Caco-2 (cell line): ENCODE results near the gene ZMYM4. TPM values are rescaled to one million over a fixed set of nuclear protein-coding genes. Genes with fewer than 3 reads are reported as not detected.
A peak's percentile ranks its signal among the peaks of the same experiment; 100 is the strongest.

ENCODE experiments used
- BruUV-seq: library from RNA; stranded (reverse); fragments of 400-500 nt; replicated peaks from 2 replicates; lab custom pipeline; 2021; lab: Mats Ljungman, UMichigan
- CTCF ChIA-PET: fragments of 300-600 bp; sonication (Branson Sonifier 250); formaldehyde crosslinking; loops from one replicate; lab custom pipeline; 2022; ENCODE audit warnings: antibody characterized with exemption; lab: Charles Lee
- POLR2A ChIA-PET: fragments of 300-600 bp; sonication (Branson Sonifier 250); formaldehyde crosslinking; loops from one replicate; lab custom pipeline; 2022; ENCODE audit warnings: antibody characterized with exemption; lab: Charles Lee
- DNase-seq, 2 experiments: peaks; one replicate each; pipeline versions ENCODE4 v3.0.0 to v3.0.0-alpha.2; 2020 to 2022
- H3K27me3 ChIP-seq: replicated peaks from 2 replicates; pipeline ENCODE4 v1.6.0; 2011; ENCODE audit warnings: low read length; ENCODE audit not compliant: control insufficient read depth, insufficient read depth
- H3K36me3 ChIP-seq: 2 replicates; pipeline ENCODE4 v1.5.1; 2011; ENCODE audit warnings: low read length; ENCODE audit not compliant: control insufficient read depth, insufficient read depth
- H3K4me1 ChIP-seq: fragments of 250-450 bp; sonication (Bioruptor Pico); 2 replicates; pipeline ENCODE4 v1.5.1; 2020; ENCODE audit warnings: mild to moderate bottlenecking
- H3K4me3 ChIP-seq: 2 replicates; pipeline ENCODE4 v1.5.1; 2011; ENCODE audit warnings: low read depth, mild to moderate bottlenecking, control low read depth, low read length
- H3K9me3 ChIP-seq: fragments of 250-450 bp; sonication (Bioruptor Pico); 2 replicates; pipeline ENCODE4 v1.5.1; 2020; ENCODE audit warnings: mild to moderate bottlenecking, moderate library complexity
- H3K27ac Mint-ChIP-seq: one replicate; pipeline ENCODE4 v1.8.0; 2022; ENCODE audit warnings: mixed read lengths; ENCODE audit not compliant: unreplicated experiment
- H3K27me3 Mint-ChIP-seq: one replicate; pipeline ENCODE4 v1.8.0; 2022; ENCODE audit warnings: mixed read lengths; ENCODE audit not compliant: insufficient read depth, unreplicated experiment
- H3K36me3 Mint-ChIP-seq: one replicate; pipeline ENCODE4 v1.8.0; 2022; ENCODE audit warnings: mild to moderate bottlenecking, mixed read lengths; ENCODE audit not compliant: insufficient read depth, unreplicated experiment
- H3K4me1 Mint-ChIP-seq: one replicate; pipeline ENCODE4 v1.8.0; 2022; ENCODE audit warnings: low read depth, mixed read lengths; ENCODE audit not compliant: unreplicated experiment
- H3K4me3 Mint-ChIP-seq: one replicate; pipeline ENCODE4 v1.8.0; 2022; ENCODE audit warnings: mild to moderate bottlenecking, moderate library complexity, mixed read lengths; ENCODE audit not compliant: unreplicated experiment
- H3K9me3 Mint-ChIP-seq: one replicate; pipeline ENCODE4 v1.8.0; 2022; ENCODE audit warnings: mixed read lengths; ENCODE audit not compliant: unreplicated experiment
- intact Hi-C: fragments of 100-400 bp; cut with micrococcal nuclease; formaldehyde crosslinking; loops from one replicate; pipeline ENCODE4 v1.10.0; 2022; ENCODE audit not compliant: unreplicated experiment
- total RNA-seq: library from RNA; stranded (reverse); gene quantifications from 2 replicates; pipeline ENCODE4 v1.2.3, GENCODE V29; 2022
- TF ChIP-seq, protein P1 (sequence below), 2 experiments: fragments of 200-600 bp in 1 of 2; IDR thresholded peaks; 1 replicate in 1 of 2; 2 replicates in 1 of 2; pipeline versions ENCODE4 v1.5.1 to v1.8.0; 2011 to 2022; ENCODE audit warnings: antibody characterized with exemption in 1 of 2, control low read depth in 1 of 2, inconsistent platforms in 1 of 2, low read depth in 1 of 2, low read length in 1 of 2, mild to moderate bottlenecking in 1 of 2, moderate library complexity in 1 of 2; ENCODE audit not compliant: insufficient read depth in 1 of 2, severe bottlenecking in 1 of 2, unreplicated experiment in 1 of 2

The ZMYM4 gene
- total RNA-seq, 1 experiment from 2014 or later = 26.5 TPM

DNA sequence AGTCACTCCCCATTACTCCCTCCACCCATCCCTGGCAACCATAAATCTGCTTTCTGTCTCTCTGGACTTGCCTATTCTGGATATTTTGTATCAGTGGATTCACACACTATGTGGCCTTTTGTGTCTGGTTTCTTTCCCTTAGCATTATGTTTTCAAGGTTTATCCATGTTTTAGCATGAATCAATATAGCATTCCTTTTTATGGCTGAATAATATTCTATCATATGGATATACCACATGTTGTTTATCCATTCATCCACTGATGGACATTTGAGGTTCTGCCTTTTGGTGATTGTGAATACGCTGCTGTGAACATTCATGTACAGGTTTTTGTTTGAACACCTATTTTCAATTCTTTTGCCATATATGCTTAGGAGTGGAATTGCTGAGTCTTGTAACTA lies 140.4 kb downstream of the ZMYM4 start:
- ChIA-PET CTCF (no interaction called here), POLR2A (no interaction called here)
- Histone ChIP-seq H3K27me3 (no peaks in the 10 kb centered on the region), H3K4me1 (no peaks in the 10 kb centered on the region), H3K9me3 (no peaks in the 10 kb centered on the region), H3K36me3 (no peaks in the 10 kb centered on the region), H3K4me3 (no peak overlapping the region)
- no peaks in the 10 kb centered on the region for H3K4me1 Mint-ChIP-seq
- DNase-seq = no peak
- H3K36me3 Mint-ChIP-seq = peaks cover 47% of the 10 kb centered on the region
- H3K27ac Mint-ChIP-seq = no peak overlapping the region
- H3K9me3 Mint-ChIP-seq = no peaks in the 10 kb centered on the region
- TF ChIP-seq, protein P1, sequence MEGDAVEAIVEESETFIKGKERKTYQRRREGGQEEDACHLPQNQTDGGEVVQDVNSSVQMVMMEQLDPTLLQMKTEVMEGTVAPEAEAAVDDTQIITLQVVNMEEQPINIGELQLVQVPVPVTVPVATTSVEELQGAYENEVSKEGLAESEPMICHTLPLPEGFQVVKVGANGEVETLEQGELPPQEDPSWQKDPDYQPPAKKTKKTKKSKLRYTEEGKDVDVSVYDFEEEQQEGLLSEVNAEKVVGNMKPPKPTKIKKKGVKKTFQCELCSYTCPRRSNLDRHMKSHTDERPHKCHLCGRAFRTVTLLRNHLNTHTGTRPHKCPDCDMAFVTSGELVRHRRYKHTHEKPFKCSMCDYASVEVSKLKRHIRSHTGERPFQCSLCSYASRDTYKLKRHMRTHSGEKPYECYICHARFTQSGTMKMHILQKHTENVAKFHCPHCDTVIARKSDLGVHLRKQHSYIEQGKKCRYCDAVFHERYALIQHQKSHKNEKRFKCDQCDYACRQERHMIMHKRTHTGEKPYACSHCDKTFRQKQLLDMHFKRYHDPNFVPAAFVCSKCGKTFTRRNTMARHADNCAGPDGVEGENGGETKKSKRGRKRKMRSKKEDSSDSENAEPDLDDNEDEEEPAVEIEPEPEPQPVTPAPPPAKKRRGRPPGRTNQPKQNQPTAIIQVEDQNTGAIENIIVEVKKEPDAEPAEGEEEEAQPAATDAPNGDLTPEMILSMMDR (IDR thresholded peaks at IDR 0.05; ENCODE audit: insufficient read depth in 1 of 2, low read depth in 1 of 2, low read length in 1 of 2, severe bottlenecking in 1 of 2, unreplicated experiment in 1 of 2) = no peak
- H3K4me3 Mint-ChIP-seq = no peak overlapping the region
- no peaks in the 10 kb centered on the region for H3K27me3 Mint-ChIP-seq
- intact Hi-C loops = no loop called here
- no TSS peak for BruUV-seq

DNA sequence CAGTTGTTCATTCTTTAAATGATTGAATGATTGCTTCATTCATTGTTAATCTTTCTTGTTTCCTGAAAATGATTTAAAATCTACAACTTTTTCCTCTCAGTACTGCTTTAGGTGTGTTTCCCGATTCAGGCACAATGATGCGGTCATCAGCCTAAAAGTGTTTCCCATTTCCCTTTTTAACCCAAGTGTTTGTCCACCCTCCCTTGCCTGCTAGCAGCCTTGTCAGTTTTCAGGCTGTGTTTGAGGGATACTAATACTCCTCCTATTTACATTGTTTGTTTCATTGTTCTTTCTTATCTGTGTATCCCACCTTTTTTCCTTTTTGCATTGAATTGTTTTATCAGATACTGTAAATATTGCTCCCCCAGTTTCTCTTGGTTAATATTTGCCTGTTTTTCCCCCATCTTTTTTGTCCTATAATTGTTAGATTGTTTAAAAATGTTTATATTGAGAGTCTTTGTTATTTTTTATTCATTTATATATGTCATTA lies 157.6 kb downstream of the ZMYM4 start:
- no peak overlapping the region for H3K4me3 ChIP-seq
- ChIA-PET POLR2A (no interaction called here), CTCF (no interaction called here)
- no peak for DNase-seq
- intact Hi-C loops = loop anchor here (10.0 kb wide), 1 partner anchor 221 kb away; no protein-coding TSS in a partner anchor
- no TSS peak for BruUV-seq
- TF ChIP-seq, protein P1 (IDR thresholded peaks at IDR 0.05; ENCODE audit: insufficient read depth in 1 of 2, low read depth in 1 of 2, low read length in 1 of 2, severe bottlenecking in 1 of 2, unreplicated experiment in 1 of 2) = no peak
- H3K27me3 ChIP-seq = no peaks in the 10 kb centered on the region
- no peaks in the 10 kb centered on the region for H3K9me3 ChIP-seq
- no peaks in the 10 kb centered on the region for H3K9me3 Mint-ChIP-seq
- H3K36me3 Mint-ChIP-seq = peaks cover 26% of the 10 kb centered on the region
- H3K27ac Mint-ChIP-seq = peak overlapping the region; percentile 13
- no peaks in the 10 kb centered on the region for H3K27me3 Mint-ChIP-seq
- peaks cover 6% of the 10 kb centered on the region for H3K4me1 Mint-ChIP-seq
- no peak overlapping the region for H3K4me3 Mint-ChIP-seq
- H3K36me3 ChIP-seq = no peaks in the 10 kb centered on the region
- H3K4me1 ChIP-seq = no peaks in the 10 kb centered on the region

DNA sequence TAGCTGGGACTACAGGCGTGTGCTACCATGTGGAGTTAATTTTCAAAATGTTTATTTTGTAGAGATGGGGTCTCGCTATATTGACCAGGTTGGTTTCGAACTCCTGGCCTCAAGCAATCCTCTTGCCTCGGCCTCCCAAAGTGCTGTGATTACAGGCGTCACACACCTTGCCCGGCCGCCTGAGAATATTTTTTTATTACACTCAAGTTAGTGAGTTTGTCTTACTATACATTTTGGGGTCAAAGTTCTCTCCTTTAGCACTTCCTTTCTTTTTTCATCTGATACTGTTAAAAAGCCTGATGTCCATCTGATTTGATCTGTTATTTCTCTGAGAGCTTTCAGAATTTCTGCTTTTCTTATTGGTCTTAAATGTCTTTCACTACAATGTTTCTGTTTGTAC lies 159.9 kb downstream of the ZMYM4 start:
- no peak overlapping the region for H3K4me3 Mint-ChIP-seq
- Histone ChIP-seq H3K9me3 (no peaks in the 10 kb centered on the region), H3K4me1 (no peaks in the 10 kb centered on the region), H3K4me3 (no peak overlapping the region), H3K36me3 (no peaks in the 10 kb centered on the region), H3K27me3 (no peaks in the 10 kb centered on the region)
- H3K9me3 Mint-ChIP-seq = no peaks in the 10 kb centered on the region
- TF ChIP-seq, protein P1 (IDR thresholded peaks at IDR 0.05; ENCODE audit: insufficient read depth in 1 of 2, low read depth in 1 of 2, low read length in 1 of 2, severe bottlenecking in 1 of 2, unreplicated experiment in 1 of 2) = no peak
- H3K4me1 Mint-ChIP-seq = peaks cover 6% of the 10 kb centered on the region
- intact Hi-C loops = loop anchor here (10.0 kb wide), 1 partner anchor 224 kb away; no protein-coding TSS in a partner anchor
- no peak overlapping the region for H3K27ac Mint-ChIP-seq
- no peaks in the 10 kb centered on the region for H3K27me3 Mint-ChIP-seq
- DNase-seq = no peak
- ChIA-PET CTCF (no interaction called here), POLR2A (no interaction called here)
- BruUV-seq = no TSS peak
- peaks cover 29% of the 10 kb centered on the region for H3K36me3 Mint-ChIP-seq
